GM18505 (cell line): ENCODE measurements around the gene NFATC1.

Experiments
- ATAC-seq: cut with Tn5 transposase; IDR thresholded peaks from one replicate; pipeline ENCODE4 v1.9.1; 2021; ENCODE audit not compliant: unreplicated experiment
- POLR2A ChIP-seq: IDR thresholded peaks from 4 replicates; pipeline ENCODE4 v1.6.1; 2011; ENCODE audit warnings: borderline replicate concordance; ENCODE audit not compliant: insufficient read depth, insufficient read length; ENCODE audit errors: extremely low read depth

The NFATC1 gene

DNA sequence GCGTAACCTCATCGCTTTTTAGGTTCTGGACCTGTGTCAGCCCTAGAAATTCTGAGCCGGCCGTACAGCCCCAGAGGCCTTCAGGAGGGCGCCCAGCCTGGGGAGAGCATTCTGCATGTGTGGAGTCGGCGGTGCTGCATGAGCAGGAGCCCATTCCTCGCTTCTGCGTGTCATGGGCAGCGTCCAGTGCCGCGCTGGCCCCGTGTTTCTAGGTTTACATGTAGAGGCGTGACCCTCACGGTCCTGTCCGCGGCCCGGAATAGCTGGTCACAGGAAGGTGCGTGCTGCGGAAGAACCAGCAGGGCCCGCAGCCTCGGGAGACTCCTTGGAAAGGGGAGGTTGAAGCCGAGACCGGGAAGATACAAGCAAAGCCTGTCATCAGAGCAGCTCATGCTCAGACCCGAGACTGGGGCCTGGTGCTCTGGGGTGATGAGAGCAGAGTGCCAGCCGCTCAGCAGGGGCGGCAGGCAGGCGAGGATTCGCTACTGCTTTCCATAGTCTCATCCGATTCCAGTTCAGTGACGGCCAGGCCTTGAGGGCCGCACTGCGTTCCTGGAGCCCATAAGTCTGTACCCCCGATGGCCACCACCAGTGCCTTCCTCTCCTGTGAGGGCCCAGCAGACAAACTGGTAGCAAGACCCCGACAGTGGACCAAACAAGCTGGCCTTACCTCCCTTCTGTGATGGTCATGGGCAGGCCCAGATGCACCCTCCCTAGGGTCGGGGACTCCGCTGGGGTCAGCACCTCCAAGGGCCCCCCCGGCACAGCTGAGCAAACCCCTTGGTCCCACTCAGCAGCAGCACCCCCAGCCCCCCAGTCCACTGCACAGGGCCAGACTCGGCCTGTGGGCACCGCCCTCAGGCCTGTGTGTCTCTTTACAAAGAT, 15.6 kb upstream of the NFATC1 start:
- ATAC-seq: no peak
- no peak for TF ChIP-seq POLR2A

DNA sequence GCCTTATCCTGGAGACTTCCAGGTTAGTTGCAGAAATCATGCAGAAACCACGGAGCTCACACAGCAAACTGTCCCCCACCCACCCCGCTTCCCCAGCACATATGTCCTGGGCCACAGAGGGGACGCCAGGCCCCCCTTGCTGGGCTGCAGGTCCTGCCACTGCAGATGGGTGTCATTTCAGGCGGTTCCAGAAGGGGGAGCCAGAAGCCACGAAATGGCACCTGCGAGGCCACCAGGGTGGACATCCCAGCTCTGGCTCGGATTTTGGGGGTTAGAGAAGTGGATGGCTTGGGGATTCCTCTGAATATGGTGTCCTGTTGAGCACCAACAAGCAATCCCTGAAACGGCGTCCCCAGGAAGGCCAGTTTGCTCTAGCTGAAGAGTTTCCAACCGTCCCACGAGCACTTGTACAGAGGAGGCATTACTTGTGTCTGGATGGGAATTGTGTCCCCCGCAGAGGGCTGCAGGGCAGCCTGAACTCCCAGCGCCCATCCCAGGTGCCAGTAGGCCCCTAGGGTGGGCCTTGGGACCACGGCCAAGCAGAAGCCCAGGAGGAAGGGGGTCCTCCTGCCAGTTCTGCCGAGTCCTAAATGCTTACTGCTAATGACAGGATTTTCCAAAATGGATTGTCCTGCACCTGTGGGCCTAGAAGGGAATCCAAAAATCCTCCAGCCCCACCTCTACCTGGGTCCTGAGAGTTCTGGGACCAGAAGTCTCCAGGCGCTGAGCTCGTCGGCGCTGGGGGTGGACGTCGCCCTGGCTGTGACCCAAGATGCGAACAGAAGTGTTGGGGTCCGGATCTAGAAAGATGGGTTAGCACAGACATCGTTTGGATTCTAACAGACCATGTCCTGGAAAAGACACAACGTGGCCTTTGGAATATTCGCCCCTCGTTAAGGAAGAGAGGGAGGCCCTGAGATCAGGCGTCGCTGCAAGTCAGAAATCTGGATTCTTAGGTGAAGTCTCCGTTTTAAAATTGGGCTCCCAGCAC, 14.6 kb upstream of the NFATC1 start:
- TF ChIP-seq POLR2A: no peak
- ATAC-seq: peak; percentile 37

DNA sequence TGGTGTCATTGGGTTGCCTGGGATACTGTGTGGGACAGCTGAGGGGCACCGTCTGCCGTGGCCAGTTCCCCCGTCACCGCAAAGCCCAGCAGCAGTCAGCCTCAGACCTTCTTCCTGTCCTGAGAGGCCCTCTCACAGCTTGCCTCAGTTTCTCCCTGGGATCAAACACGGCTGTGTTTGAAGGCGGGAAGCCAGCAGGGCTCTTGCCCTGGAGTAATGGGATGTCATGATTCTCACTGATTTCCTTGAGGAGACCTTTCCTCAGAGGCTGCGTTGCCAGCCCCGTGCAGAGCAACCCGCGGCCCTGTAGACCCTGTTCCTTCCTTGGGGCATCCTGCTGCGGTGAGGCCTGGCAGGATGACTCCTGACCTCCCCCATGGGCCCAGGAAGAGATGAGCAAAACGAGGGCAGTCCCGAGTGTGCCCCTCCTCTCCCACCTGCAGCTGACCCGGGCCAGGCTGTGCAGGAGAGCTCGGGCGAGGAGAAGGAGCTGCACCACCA, 13.9 kb upstream of the NFATC1 start:
- no peak for TF ChIP-seq POLR2A
- no peak for ATAC-seq

DNA sequence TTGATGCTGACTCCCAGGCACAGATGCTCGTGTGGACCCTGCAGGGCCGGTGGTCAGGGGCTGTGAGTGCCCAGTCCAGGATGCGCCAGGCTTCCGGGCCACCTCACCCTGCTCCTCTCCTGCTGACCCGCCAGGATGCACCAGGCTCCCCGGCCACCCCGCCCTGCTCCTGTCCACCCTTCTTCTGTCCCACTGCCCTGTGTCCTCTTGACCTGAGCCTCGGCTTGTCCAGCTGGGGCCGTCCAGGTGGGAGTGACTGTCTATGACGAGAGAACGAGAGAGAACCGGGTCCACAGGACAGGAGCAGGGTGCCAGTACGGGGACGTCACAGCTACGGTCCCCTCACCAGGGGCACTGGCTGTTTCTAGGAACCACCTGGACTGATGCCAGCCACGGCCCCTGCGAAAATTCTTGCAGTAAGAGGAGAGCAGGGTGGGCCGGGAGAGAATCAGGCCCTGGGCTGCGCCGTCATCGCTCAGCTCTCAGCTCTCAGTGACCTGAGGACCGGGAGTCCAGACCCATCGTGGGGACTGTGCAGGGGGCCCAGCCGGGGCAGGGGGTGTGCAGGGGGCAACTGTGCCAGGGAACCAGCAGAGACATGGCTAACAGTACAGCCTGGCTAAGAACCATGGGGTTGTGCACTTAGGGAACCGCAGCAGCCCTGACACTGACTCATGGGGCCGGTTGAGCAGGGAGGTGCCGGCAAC, 12.9 kb upstream of the NFATC1 start:
- TF ChIP-seq POLR2A: no peak
- ATAC-seq: no peak

DNA sequence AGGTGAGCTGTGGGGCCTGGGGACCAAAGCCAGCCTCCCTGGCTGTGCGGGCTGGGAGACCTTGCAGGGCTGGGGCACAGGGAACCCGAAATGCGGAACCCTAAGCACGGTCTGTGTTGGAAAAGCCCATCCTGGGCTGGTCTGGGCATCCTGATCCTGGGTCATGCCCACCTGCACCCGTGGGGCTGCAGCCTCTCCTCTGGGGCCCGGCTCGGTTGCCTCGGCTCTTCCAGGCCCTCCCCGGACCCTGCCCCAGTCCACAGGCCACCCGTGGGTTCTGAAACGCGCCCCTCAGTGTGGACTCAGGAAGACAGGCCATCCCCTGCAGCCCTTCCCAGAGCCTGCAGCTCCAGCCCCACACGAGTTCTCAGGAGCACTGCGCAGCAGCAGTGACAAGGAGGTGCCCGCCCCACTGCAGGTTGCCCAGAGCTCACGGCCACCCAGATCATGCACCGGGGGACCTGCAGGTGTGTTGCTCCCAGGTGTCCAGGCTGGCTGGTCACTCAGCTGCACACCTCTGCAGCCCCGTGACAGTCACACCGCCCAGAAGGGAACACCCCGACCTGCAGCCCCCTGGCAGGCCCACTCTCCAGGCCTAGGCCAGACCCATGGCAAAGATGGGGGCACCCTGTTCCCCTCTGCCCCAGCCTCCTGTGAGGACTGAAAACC, 12.2 kb upstream of the NFATC1 start:
- TF ChIP-seq POLR2A: no peak
- no peak for ATAC-seq

DNA sequence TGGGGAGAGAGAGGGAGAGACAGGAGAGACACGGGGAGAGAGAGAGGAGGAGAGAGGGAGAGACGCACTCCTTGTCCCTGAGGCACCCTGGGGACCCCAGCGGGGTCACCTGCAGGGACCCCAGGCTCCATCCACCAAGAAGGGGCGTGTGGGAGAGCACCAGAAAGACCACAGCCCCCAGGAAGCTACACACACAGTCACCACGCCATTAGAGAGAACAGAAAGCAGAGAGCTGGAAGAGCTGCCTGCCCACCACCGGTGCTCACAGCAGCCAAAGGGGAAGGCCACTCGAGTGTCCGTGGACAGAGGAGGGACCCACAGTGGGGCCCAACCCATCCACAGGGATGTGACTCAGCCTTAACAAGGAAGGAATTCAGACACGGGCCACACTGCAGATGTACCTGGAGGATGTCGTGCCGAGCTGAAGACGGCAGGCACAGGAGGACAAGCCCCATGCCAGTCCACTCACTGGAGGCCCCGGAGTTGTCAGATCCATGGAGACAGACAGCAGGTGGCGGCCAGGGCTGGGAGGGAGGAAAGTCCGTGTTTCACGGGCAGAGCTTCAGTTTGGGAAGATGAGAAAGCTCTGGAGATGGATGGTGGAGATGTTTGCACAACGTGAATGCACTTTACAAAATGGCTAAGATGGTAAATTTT, 11.5 kb upstream of the NFATC1 start:
- no peak for TF ChIP-seq POLR2A
- ATAC-seq: no peak

DNA sequence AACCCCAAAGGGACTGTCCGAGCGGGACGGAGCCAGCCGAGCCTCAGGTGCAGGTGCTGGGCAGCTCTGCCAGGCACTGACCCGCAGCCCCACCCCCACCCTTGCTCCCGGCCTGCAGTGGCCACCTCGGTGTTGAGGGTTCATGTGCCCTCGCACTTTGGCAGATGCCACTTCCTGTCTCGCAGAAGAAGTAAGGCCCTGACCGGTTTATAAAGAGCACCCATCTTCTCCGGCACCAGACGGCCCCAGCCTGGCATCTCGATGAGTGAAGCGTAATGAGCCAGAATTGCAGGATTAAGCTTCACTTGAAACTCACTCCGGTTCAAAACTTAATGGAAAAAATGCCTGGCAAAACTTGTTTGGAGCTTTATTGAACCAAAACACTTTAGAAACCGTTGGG, 10.9 kb upstream of the NFATC1 start:
- no peak for ATAC-seq
- TF ChIP-seq POLR2A: no peak

DNA sequence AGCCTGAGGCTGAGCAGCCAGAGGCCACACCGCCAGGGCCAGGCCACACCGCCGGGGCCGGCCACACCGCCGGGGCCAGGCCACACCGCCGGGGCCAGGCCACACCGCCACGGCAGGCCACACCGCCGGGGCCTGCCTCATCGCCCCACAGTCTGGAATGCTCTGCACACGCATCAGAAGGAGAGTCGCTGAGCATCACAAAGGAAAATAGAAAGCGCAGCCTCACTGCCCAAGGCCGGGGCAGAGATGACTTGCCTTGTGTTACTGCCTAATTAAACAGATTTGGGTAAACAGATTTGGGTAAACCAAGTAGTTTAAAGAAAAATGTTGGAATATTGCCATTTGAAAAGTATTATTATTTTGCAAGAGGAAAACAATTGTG, 10.4 kb upstream of the NFATC1 start:
- ATAC-seq: no peak
- no peak for TF ChIP-seq POLR2A

DNA sequence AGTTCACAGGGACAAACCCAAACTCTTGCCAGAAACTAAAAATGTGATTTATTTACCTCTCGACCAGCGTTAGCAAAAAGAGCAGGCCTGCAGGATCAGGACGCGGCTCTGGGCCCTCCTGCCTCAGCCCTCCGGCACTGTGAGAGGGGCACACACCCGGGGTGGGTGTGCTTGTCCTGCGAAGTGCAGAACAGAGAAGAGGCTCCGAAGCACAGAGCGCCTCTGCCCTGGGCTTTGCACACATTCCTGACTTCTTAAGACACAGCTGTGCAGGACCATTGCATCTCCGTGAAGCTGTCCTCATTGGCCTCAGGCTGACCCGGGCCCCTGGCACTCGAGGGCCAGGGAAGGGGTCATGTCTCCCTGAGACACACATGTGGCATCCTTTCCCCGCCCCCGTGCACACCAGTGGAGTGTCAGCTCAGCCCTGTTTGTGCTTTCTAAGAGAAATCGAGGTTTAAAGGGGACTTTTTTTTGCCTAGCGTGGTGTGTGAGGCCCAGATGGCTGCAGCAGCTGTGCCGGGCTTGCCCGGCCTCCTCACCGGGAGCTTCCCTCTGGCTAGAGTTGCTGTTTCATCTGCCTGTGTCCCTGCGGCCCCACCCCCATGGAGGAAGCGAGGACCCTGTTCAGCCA, 9.9 kb upstream of the NFATC1 start:
- ATAC-seq: no peak
- TF ChIP-seq POLR2A: no peak

DNA sequence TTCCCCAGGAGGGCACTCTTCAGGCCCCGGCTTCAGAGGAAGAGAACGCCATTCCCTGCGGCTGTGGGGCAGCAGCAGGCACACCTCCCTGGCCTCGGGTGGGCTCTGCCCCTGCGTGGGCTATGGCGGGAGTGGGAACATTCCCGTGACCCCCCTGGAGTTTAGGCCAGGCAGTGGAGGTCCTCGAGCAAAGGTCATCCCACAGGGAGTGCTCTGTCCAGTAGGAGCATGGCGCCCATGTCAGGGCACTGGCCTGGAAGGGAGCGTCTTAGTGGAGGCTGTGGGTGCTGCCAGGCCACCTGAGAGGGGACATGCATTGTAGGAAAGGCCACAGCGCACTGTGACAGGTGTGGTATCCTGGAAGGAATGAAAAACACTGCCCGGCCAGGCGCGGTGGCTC, 9.2 kb upstream of the NFATC1 start:
- ATAC-seq: no peak

DNA sequence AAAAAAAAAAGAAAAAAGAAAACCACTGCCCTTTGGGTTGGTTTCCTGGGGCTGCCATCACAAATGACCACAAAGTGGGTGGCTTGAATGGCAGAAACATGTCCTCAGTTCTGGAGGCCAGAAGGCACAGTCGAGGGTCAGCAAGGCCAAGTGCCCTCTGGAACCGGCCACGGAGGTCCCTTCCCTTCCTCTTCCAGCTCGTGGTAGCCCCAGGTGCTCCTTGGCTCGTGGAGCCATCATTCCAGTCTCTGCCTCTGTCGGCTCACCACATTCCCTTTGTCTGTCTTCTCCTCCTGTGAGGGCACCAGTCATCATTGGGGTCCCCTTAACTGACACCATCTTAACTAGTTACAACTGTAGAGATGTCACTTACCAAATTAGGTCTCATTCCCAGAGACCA, 8.5 kb upstream of the NFATC1 start:
- ATAC-seq: no peak
- no peak for TF ChIP-seq POLR2A

More for the DNA sequence above, 9.2 kb upstream of the NFATC1 start:
- no peak for TF ChIP-seq POLR2A
